Mucosa of stomach (tissue), 1 donor: Measurements from ENCODE around the gene IFNA6.

Source experiments
- H3K27me3 ChIP-seq: one replicate; pipeline ENCODE4 v1.7.0; 2013; ENCODE audit warnings: mild to moderate bottlenecking, low read length; ENCODE audit not compliant: control insufficient read depth, insufficient read depth
- H3K36me3 ChIP-seq: one replicate; pipeline ENCODE4 v1.7.0; 2013; ENCODE audit warnings: low read length; ENCODE audit not compliant: control insufficient read depth, insufficient read depth
- H3K4me1 ChIP-seq: one replicate; pipeline ENCODE4 v1.7.0; 2013; ENCODE audit warnings: mild to moderate bottlenecking, low read length; ENCODE audit not compliant: control insufficient read depth, insufficient read depth
- H3K4me3 ChIP-seq: one replicate; pipeline ENCODE4 v1.7.0; 2013; ENCODE audit warnings: low read length
- H3K9ac ChIP-seq: one replicate; pipeline ENCODE4 v1.7.0; 2013; ENCODE audit warnings: mild to moderate bottlenecking, low read length, moderate library complexity
- H3K9me3 ChIP-seq: one replicate; pipeline ENCODE4 v1.7.0; 2013; ENCODE audit warnings: mild to moderate bottlenecking, low read length, moderate library complexity; ENCODE audit not compliant: control insufficient read depth
- donor health status: Pancreatic carcinoma.

The IFNA6 gene

GRCh38 chr9:21320465-21320864 is 30.2 kb downstream of the IFNA6 start:
- H3K4me1 ChIP-seq = no peaks in the 10 kb centered on the region
- H3K36me3 ChIP-seq = no peaks in the 10 kb centered on the region
- no peak overlapping the region for H3K4me3 ChIP-seq
- no peak overlapping the region for H3K9ac ChIP-seq
- no peaks in the 10 kb centered on the region for H3K9me3 ChIP-seq
- no peaks in the 10 kb centered on the region for H3K27me3 ChIP-seq

DNA sequence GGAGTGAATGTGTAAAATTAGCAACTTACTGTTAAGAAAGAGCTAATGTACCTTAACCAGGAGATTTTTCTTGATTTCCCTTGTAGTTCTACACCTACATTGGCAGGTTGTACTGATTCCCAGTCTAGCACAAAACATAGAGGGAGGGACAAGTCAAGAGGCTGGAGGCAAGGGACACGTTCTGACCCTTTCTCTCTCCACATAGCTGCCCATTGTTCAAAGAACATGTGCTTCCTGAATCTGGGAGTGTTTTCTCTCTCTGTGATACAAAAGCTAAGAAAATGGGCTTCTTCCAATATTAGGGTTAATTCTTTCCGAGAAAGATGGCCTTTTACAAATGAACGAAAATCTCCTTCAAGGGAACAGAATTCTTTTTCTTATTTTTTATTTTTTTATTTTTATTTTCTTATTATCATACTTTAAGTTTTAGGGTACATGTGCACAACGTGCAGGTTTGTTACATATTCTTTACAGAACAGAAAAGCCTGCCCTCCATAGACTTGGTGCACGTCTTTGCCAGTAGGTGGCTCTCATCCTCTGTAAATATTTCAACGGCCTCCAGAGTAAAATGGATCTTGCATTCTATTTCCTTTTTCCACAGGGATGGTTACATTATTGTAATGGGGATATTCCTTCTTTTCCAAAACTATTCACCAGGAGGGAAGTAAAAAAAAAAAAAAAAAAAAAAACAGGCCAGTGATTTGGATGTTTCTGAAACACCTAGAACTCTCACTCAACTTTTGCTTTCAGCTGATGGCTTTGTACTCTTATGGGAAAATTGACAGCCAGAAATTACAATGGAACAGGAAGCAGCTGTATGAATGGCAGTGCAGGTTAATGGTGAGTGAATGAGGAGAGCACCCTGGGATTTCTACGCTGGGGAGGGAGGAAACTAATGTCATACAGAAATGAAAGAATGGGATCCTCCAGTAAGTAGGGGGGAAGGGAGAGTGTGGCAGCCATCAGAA is 32.4 kb downstream of the IFNA6 start:
- Histone ChIP-seq H3K36me3 (no peaks in the 10 kb centered on the region), H3K9me3 (no peaks in the 10 kb centered on the region), H3K4me1 (no peaks in the 10 kb centered on the region), H3K4me3 (no peak overlapping the region), H3K27me3 (no peaks in the 10 kb centered on the region), H3K9ac (no peak overlapping the region)

- no peak overlapping the region for H3K9ac ChIP-seq
- H3K36me3 ChIP-seq = no peaks in the 10 kb centered on the region
Measured at GRCh38 chr9:21316860-21317259, 33.8 kb downstream of the IFNA6 start.

DNA sequence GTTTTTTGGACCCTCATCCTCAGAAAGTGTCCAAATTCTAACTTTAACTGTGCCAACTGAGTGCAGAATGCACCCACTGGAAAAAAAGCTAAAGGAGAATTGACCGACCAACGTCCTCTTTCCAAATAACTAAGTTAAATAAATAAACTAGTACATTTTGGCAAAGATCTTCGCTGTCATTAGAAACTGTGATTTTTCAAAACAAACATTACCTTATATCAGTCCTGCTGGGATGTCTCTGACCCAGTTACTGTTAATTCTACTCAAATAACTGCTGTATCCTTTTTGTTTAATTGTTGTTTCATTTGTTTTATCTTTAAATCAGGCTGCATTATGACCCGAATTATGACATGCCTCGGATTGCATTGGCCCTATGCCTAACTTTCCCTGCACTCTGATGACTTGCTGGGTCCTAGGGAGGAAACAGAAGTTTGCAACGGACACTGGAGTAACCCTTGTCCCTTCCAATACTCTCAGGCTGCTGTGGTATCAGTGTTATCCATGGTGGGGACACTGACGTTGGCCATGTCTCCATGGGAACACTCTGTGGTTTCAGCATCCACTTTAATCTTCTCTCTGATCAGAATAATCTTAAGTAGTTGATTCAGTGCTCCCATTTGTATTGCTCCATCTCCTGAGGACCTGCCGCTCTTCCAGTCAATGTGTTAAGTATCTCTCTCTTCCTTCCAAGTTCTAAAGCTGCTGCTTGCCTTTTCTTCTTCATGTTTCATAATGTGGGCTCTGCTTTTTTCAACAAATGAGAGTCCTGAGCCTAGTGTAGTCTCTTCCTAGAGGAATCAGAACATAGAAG is 34.5 kb downstream of the IFNA6 start:
- no peaks in the 10 kb centered on the region for H3K9me3 ChIP-seq
- no peaks in the 10 kb centered on the region for H3K27me3 ChIP-seq
- no peak overlapping the region for H3K9ac ChIP-seq
- no peaks in the 10 kb centered on the region for H3K4me1 ChIP-seq
- H3K36me3 ChIP-seq = no peaks in the 10 kb centered on the region
- H3K4me3 ChIP-seq = no peak overlapping the region

More at GRCh38 chr9:21316860-21317259, 33.8 kb downstream of the IFNA6 start:
- Histone ChIP-seq H3K4me1 (no peaks in the 10 kb centered on the region), H3K4me3 (no peak overlapping the region), H3K27me3 (no peaks in the 10 kb centered on the region), H3K9me3 (no peaks in the 10 kb centered on the region)

GRCh38 chr9:21314152-21314551 is 36.5 kb downstream of the IFNA6 start:
- H3K36me3 ChIP-seq = no peaks in the 10 kb centered on the region
- no peaks in the 10 kb centered on the region for H3K4me1 ChIP-seq
- H3K9ac ChIP-seq = no peak overlapping the region
- H3K4me3 ChIP-seq = no peak overlapping the region
- no peaks in the 10 kb centered on the region for H3K27me3 ChIP-seq
- no peaks in the 10 kb centered on the region for H3K9me3 ChIP-seq

GRCh38 chr9:21311889-21312288 is 38.8 kb downstream of the IFNA6 start:
- H3K9me3 ChIP-seq = no peaks in the 10 kb centered on the region

GRCh38 chr9:21305213-21305612 is 45.5 kb downstream of the IFNA6 start, which contains the start of gene IFNA5:
Gene IFNA5, minus strand, starts transcription at chr9:21305313. Its CDS starts 57 bp downstream, at chr9:21305256.
- Histone ChIP-seq H3K4me3 (no peak within 1 kb of the TSS), H3K9ac (no peak within 1 kb of the TSS), H3K4me1 (no peaks in the 10 kb centered on the region), H3K36me3 (no peaks in the 10 kb centered on the region), H3K9me3 (no peaks in the 10 kb centered on the region), H3K27me3 (no peaks in the 10 kb centered on the region)

More at GRCh38 chr9:21311889-21312288, 38.8 kb downstream of the IFNA6 start:
- H3K9ac ChIP-seq = no peak overlapping the region
- no peaks in the 10 kb centered on the region for H3K4me1 ChIP-seq
- H3K36me3 ChIP-seq = no peaks in the 10 kb centered on the region
- no peaks in the 10 kb centered on the region for H3K27me3 ChIP-seq
- no peak overlapping the region for H3K4me3 ChIP-seq
